ENCODE measurements around the gene DISP3. TPM values are rescaled to one million over a fixed set of nuclear protein-coding genes. Genes with fewer than 3 reads are reported as not detected.

The DISP3 gene
- total RNA-seq, 2 experiments from 2014 or later, result 0.63 to 0.65 TPM

GRCh38 chr1:11488966-11489625, 10.1 kb downstream of the DISP3 start:
- TF ChIP-seq CTCF (IDR thresholded peaks at IDR 0.05), result no peak
- Mint-ChIP-seq H3K36me3 (ENCODE audit: low read depth) (no peaks in the 10 kb centered on the region), H3K9me3 (no peaks in the 10 kb centered on the region), H3K4me1 (ENCODE audit: low read depth) (no peaks in the 10 kb centered on the region), H3K27me3 (peaks cover 13% of the 10 kb centered on the region), H3K27ac (no peak overlapping the region), H3K4me3 (no peak overlapping the region)
- POLR2A ChIA-PET, result interaction anchor here (0.9 to 2.4 kb wide), 2 partner anchors 10 to 11 kb away, joined by 3 to 8 read pairs; partner anchors contain the start of gene DISP3
- intact Hi-C loops (cut with micrococcal nuclease), result no loop called here
- DNase-seq (no peak), ATAC-seq (no peak)
- CTCF ChIA-PET, result interaction anchor here (0.7 kb wide), 1 partner anchor 25 kb away, joined by 3 read pairs; no protein-coding TSS in a partner anchor

- DNase-seq, result no peak
- no peak for TF ChIP-seq CTCF (IDR thresholded peaks at IDR 0.05)
- H3K4me3 Mint-ChIP-seq, result no peak overlapping the region
- intact Hi-C loops (cut with micrococcal nuclease), result no loop called here
- peaks cover 3% of the 10 kb centered on the region for H3K27me3 Mint-ChIP-seq
- H3K36me3 Mint-ChIP-seq (ENCODE audit: low read depth), result no peaks in the 10 kb centered on the region
- ATAC-seq, result no peak
- H3K27ac Mint-ChIP-seq, result no peak overlapping the region
- H3K4me1 Mint-ChIP-seq (ENCODE audit: low read depth), result no peaks in the 10 kb centered on the region
- no peaks in the 10 kb centered on the region for H3K9me3 Mint-ChIP-seq
- ChIA-PET POLR2A (interaction anchor here (1.0 kb wide), 1 partner anchor 100 kb away, joined by 3 read pairs; no protein-coding TSS in a partner anchor), CTCF (no interaction called here)
These were observed 13.3 kb downstream of the DISP3 start for GRCh38 chr1:11492235-11492634.

- no peaks in the 10 kb centered on the region for H3K4me1 Mint-ChIP-seq (ENCODE audit: low read depth)
- H3K27ac Mint-ChIP-seq, result no peak overlapping the region
- H3K27me3 Mint-ChIP-seq, result peaks cover 2% of the 10 kb centered on the region
- no peaks in the 10 kb centered on the region for H3K9me3 Mint-ChIP-seq
- H3K4me3 Mint-ChIP-seq, result no peak overlapping the region
- POLR2A ChIA-PET, result no interaction called here
- ATAC-seq, result no peak
- no peak for TF ChIP-seq CTCF (IDR thresholded peaks at IDR 0.05)
- CTCF ChIA-PET, result interaction anchor here (0.9 to 1.8 kb wide), 3 partner anchors 15 to 149 kb away, joined by 3 to 8 read pairs (median 3); partner anchors contain the start of gene DISP3
- no peaks in the 10 kb centered on the region for H3K36me3 Mint-ChIP-seq (ENCODE audit: low read depth)
- DNase-seq, result no peak
- intact Hi-C loops (cut with micrococcal nuclease), result no loop called here
These were observed 15.2 kb downstream of the DISP3 start for GRCh38 chr1:11493972-11494655.

GRCh38 chr1:11494771-11495170, 15.8 kb downstream of the DISP3 start:
- TF ChIP-seq CTCF (IDR thresholded peaks at IDR 0.05), result no peak
- H3K27ac Mint-ChIP-seq, result no peak overlapping the region
- POLR2A ChIA-PET, result no interaction called here
- no peaks in the 10 kb centered on the region for H3K4me1 Mint-ChIP-seq (ENCODE audit: low read depth)
- intact Hi-C loops (cut with micrococcal nuclease), result no loop called here
- peaks cover 5% of the 10 kb centered on the region for H3K27me3 Mint-ChIP-seq
- no peaks in the 10 kb centered on the region for H3K36me3 Mint-ChIP-seq (ENCODE audit: low read depth)
- DNase-seq (no peak), ATAC-seq (no peak)
- CTCF ChIA-PET, result interaction anchor here (1.4 to 1.8 kb wide), 2 partner anchors 77 to 148 kb away, joined by 3 to 8 read pairs; no protein-coding TSS in a partner anchor
- H3K9me3 Mint-ChIP-seq, result no peaks in the 10 kb centered on the region
- H3K4me3 Mint-ChIP-seq, result no peak overlapping the region

GRCh38 chr1:11495579-11495978, 16.6 kb downstream of the DISP3 start:
- no peak overlapping the region for H3K4me3 Mint-ChIP-seq
- H3K27ac Mint-ChIP-seq, result no peak overlapping the region
- intact Hi-C loops (cut with micrococcal nuclease), result no loop called here
- TF ChIP-seq CTCF (IDR thresholded peaks at IDR 0.05), result no peak
- ATAC-seq, result no peak
- H3K36me3 Mint-ChIP-seq (ENCODE audit: low read depth), result no peaks in the 10 kb centered on the region
- ChIA-PET CTCF (no interaction called here), POLR2A (no interaction called here)
- DNase-seq, result no peak
- H3K27me3 Mint-ChIP-seq, result peaks cover 7% of the 10 kb centered on the region
- H3K9me3 Mint-ChIP-seq, result no peaks in the 10 kb centered on the region
- H3K4me1 Mint-ChIP-seq (ENCODE audit: low read depth), result no peaks in the 10 kb centered on the region
